GM23338 (cell line): ENCODE measurements around the gene ASPRV1. TPM values are rescaled to one million over a fixed set of nuclear protein-coding genes. Genes with fewer than 3 reads are reported as not detected.

Source experiments
- ATAC-seq: fragments of 200-7000 bp; cut with Tn5 transposase; 3 replicates; pipeline ENCODE4 v1.9.1; 2020
- DNase-seq: peaks from one replicate; pipeline ENCODE4 v3.0.0-alpha.2; 2015; ENCODE audit warnings: low spot score
- H2AFZ ChIP-seq: fragments of 200-600 bp; sonication (generic); 2 replicates; pipeline ENCODE4 v1.8.0; 2016; ENCODE audit warnings: antibody characterized with exemption, mild to moderate bottlenecking, moderate library complexity
- H3F3A ChIP-seq: fragments of 200-600 bp; sonication (generic); replicated peaks from 2 replicates; pipeline ENCODE4 v1.8.0; 2017; ENCODE audit warnings: antibody characterized with exemption, mixed run types, low read depth
- H3K27ac ChIP-seq: fragments of 200-600 bp; sonication (generic); 2 replicates; pipeline ENCODE4 v1.6.1; 2016; ENCODE audit warnings: low read depth
- H3K27me3 ChIP-seq: fragments of 200-600 bp; sonication (generic); 2 replicates; pipeline ENCODE4 v1.8.0; 2016; ENCODE audit warnings: mild to moderate bottlenecking, mixed run types, moderate library complexity; ENCODE audit not compliant: insufficient read depth
- H3K36me3 ChIP-seq: fragments of 200-600 bp; sonication (generic); 2 replicates; pipeline ENCODE4 v1.8.0; 2016; ENCODE audit warnings: mild to moderate bottlenecking; ENCODE audit not compliant: insufficient read depth
- H3K4me1 ChIP-seq: fragments of 200-600 bp; sonication (generic); 2 replicates; pipeline ENCODE4 v1.8.0; 2016; ENCODE audit warnings: mild to moderate bottlenecking, moderate library complexity; ENCODE audit not compliant: insufficient read depth
- H3K4me2 ChIP-seq: fragments of 200-600 bp; sonication (generic); 2 replicates; pipeline ENCODE4 v1.7.1; 2017; ENCODE audit warnings: mixed run types
- H3K4me3 ChIP-seq: fragments of 200-600 bp; sonication (generic); 2 replicates; pipeline ENCODE4 v1.6.1; 2016; ENCODE audit warnings: mixed run types
- H3K79me2 ChIP-seq: fragments of 200-600 bp; sonication (generic); replicated peaks from 2 replicates; pipeline ENCODE4 v1.8.0; 2017; ENCODE audit warnings: mild to moderate bottlenecking; ENCODE audit not compliant: insufficient read depth
- H3K9me2 ChIP-seq: fragments of 200-600 bp; sonication (generic); 2 replicates; pipeline ENCODE4 v1.8.0; 2017; ENCODE audit not compliant: insufficient read depth
- H4K20me1 ChIP-seq: fragments of 200-600 bp; sonication (generic); replicated peaks from 2 replicates; pipeline ENCODE4 v1.8.0; 2017; ENCODE audit warnings: mild to moderate bottlenecking; ENCODE audit not compliant: insufficient read depth
- H3K27ac Mint-ChIP-seq: 2 replicates; pipeline ENCODE4 v1.8.0; 2020; ENCODE audit warnings: inconsistent platforms, mild to moderate bottlenecking, moderate library complexity, mixed read lengths
- H3K27me3 Mint-ChIP-seq: 3 replicates; pipeline ENCODE4 v1.8.0; 2022; ENCODE audit warnings: low read depth, mild to moderate bottlenecking, moderate library complexity, mixed read lengths, inconsistent platforms; ENCODE audit not compliant: insufficient read depth, poor library complexity
- H3K36me3 Mint-ChIP-seq: 3 replicates; pipeline ENCODE4 v1.8.0; 2021; ENCODE audit warnings: low read depth, mild to moderate bottlenecking, inconsistent platforms, moderate library complexity, mixed read lengths
- H3K4me1 Mint-ChIP-seq: 3 replicates; pipeline ENCODE4 v1.8.0; 2020; ENCODE audit warnings: mild to moderate bottlenecking, inconsistent platforms, mixed read lengths
- H3K4me3 Mint-ChIP-seq: 3 replicates; pipeline ENCODE4 v1.8.0; 2021; ENCODE audit warnings: moderate library complexity, mild to moderate bottlenecking, inconsistent platforms, mixed read lengths
- H3K9me3 Mint-ChIP-seq: 3 replicates; pipeline ENCODE4 v1.8.0; 2020; ENCODE audit warnings: moderate library complexity, mild to moderate bottlenecking, inconsistent platforms, mixed read lengths
- CREB1 ChIP-seq: fragments of 250-450 bp; sonication (Bioruptor Pico); IDR thresholded peaks from 2 replicates; pipeline ENCODE4 v1.5.0; 2020; ENCODE audit warnings: low read depth, mild to moderate bottlenecking, moderate library complexity
- EZH2 ChIP-seq: fragments of 200-600 bp; sonication (generic); IDR thresholded peaks from one replicate; pipeline ENCODE4 v1.8.0; 2017; ENCODE audit warnings: antibody characterized with exemption, mild to moderate bottlenecking, low read depth; ENCODE audit not compliant: unreplicated experiment
- EZH2phosphoT487 ChIP-seq: fragments of 200-600 bp; sonication (generic); IDR thresholded peaks from one replicate; pipeline ENCODE4 v1.8.1; 2018; ENCODE audit warnings: antibody characterized with exemption; ENCODE audit not compliant: unreplicated experiment
- JUNB ChIP-seq: IDR thresholded peaks from one replicate; pipeline ENCODE4 v1.6.1; 2016; ENCODE audit warnings: antibody characterized with exemption; ENCODE audit not compliant: unreplicated experiment
- NANOG ChIP-seq: IDR thresholded peaks from 2 replicates; pipeline ENCODE4 v1.6.1; 2016; ENCODE audit warnings: antibody characterized with exemption, borderline replicate concordance
- POLR2AphosphoS5 ChIP-seq: IDR thresholded peaks from 2 replicates; pipeline ENCODE4 v1.6.1; 2016; ENCODE audit warnings: antibody characterized with exemption, low read depth
- STAT1 ChIP-seq: IDR thresholded peaks from one replicate; pipeline ENCODE4 v1.6.1; 2016; ENCODE audit warnings: antibody characterized with exemption; ENCODE audit not compliant: unreplicated experiment
- ZNF114 ChIP-seq: fragments of 250-450 bp; sonication (Bioruptor Pico); IDR thresholded peaks from 2 replicates; pipeline ENCODE4 v1.5.0; 2020; ENCODE audit warnings: mild to moderate bottlenecking, moderate library complexity
- ZNF331 ChIP-seq: fragments of 250-450 bp; sonication (Bioruptor Pico); IDR thresholded peaks from 2 replicates; pipeline ENCODE4 v1.5.0; 2020; ENCODE audit warnings: low read depth, mild to moderate bottlenecking, moderate library complexity
- polyA plus RNA-seq: library from polyadenylated mRNA; unstranded; fragments of >200 nt; fragmentation: Nextera tagmentation; extraction: Ambion mirVana; gene quantifications from 2 replicates; pipeline ENCODE4 v1.2.1, GENCODE V29; 2016
- total RNA-seq: library from RNA; depleted of rRNA; stranded (reverse); fragments of >200 nt; shearing (Covaris generic); gene quantifications from 2 replicates; pipeline ENCODE4 v1.2.3, GENCODE V29; 2014
- TF ChIP-seq, protein P1 (sequence below): IDR thresholded peaks from 2 replicates; pipeline ENCODE4 v1.6.1; 2016; ENCODE audit warnings: antibody characterized with exemption
- TF ChIP-seq, protein P2 (sequence below), 2 experiments: fragments of 200-600 bp in 1 of 2; sonication (generic) in 1 of 2; conservative IDR thresholded peaks; 2 replicates each; pipeline versions ENCODE4 v1.5.1 to v1.6.1; 2016 to 2017; ENCODE audit warnings: antibody characterized with exemption in 2 of 2, low read depth in 2 of 2, mild to moderate bottlenecking in 2 of 2, moderate library complexity in 1 of 2
- TF ChIP-seq, protein P3 (sequence below): fragments of 250-450 bp; sonication (Bioruptor Pico); IDR thresholded peaks from 2 replicates; pipeline ENCODE4 v1.5.0; 2020; ENCODE audit warnings: mild to moderate bottlenecking, moderate library complexity

ASPRV1 gene
- total and polyA plus RNA-seq, 2 experiments from 2014 or later, result 0.60 to 1.4 TPM

DNA sequence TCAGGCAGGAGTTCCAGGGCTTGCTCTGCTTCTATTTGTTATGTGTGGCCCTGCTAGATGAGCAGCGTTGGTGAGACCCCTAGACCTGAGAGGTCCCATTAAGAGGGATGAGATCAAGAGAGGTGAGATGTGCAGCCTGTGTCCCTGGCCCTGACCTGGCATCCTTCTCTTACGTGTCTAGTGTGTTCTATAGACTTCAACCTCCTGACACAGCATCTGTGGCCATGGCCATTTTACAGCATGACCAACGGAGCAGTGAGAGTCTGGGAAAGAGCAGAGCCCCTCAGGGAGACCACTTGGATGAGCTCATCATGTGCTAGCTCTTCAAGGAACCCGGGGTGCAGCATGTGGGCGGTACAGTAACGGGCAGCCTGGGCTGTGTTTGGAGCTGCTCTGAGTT, 32.7 kb upstream of the ASPRV1 start (continued):
- TF ChIP-seq, protein P1, sequence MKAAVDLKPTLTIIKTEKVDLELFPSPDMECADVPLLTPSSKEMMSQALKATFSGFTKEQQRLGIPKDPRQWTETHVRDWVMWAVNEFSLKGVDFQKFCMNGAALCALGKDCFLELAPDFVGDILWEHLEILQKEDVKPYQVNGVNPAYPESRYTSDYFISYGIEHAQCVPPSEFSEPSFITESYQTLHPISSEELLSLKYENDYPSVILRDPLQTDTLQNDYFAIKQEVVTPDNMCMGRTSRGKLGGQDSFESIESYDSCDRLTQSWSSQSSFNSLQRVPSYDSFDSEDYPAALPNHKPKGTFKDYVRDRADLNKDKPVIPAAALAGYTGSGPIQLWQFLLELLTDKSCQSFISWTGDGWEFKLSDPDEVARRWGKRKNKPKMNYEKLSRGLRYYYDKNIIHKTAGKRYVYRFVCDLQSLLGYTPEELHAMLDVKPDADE, result no peak

DNA sequence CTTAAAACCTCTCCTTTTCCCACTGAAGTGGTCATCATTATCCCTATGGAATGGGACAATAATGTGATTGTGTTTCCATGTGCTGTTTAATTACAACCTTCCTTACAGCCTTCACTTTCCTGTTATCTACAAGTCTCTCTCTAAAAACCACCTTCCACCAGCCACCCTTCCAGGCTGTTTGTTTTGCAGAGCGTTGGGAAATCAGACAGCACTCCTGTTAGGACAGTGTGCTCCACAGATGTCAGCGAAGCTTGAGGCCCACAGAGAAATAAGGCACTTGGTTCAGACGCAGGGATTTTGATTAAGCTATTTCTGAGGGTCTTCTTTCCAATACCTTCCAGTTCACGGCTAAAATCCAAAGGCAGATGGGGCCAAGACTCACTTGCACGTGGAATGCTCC, 32.3 kb upstream of the ASPRV1 start:
- no peaks in the 10 kb centered on the region for H4K20me1 ChIP-seq
- no peak overlapping the region for H2AFZ ChIP-seq
- H3K36me3 ChIP-seq, result no peaks in the 10 kb centered on the region; the same call in 1 of the 2 replicates
- no peaks in the 10 kb centered on the region for H3K79me2 ChIP-seq
- no peak for ATAC-seq
- H3K4me3 Mint-ChIP-seq, result no peak overlapping the region
- no peaks in the 10 kb centered on the region for H3K27me3 ChIP-seq
- DNase-seq, result no peak
- H3K27ac Mint-ChIP-seq, result no peak overlapping the region
- H3K27me3 Mint-ChIP-seq, result peaks cover 10% of the 10 kb centered on the region
- H3K27ac ChIP-seq, result no peak overlapping the region
- no peaks in the 10 kb centered on the region for H3K9me3 Mint-ChIP-seq
- H3K4me3 ChIP-seq, result no peak overlapping the region
- peaks cover 8% of the 10 kb centered on the region for H3K4me1 ChIP-seq
- no peak overlapping the region for H3K4me2 ChIP-seq
- peaks cover 22% of the 10 kb centered on the region for H3K4me1 Mint-ChIP-seq
- H3F3A ChIP-seq, result no peaks in the 10 kb centered on the region
- H3K9me2 ChIP-seq, result no peaks in the 10 kb centered on the region
- peaks cover 9% of the 10 kb centered on the region; the same call in 2 of the 3 replicates for H3K36me3 Mint-ChIP-seq
- TF ChIP-seq STAT1 (no peak), CREB1 (CRISPR knock-in tag) (no peak), NANOG (no peak), JUNB (no peak), ZNF331 (CRISPR knock-in tag) (no peak), EZH2 (no peak), EZH2phosphoT487 (no peak), POLR2AphosphoS5 (no peak), ZNF114 (CRISPR knock-in tag) (no peak)
- TF ChIP-seq, protein P2, sequence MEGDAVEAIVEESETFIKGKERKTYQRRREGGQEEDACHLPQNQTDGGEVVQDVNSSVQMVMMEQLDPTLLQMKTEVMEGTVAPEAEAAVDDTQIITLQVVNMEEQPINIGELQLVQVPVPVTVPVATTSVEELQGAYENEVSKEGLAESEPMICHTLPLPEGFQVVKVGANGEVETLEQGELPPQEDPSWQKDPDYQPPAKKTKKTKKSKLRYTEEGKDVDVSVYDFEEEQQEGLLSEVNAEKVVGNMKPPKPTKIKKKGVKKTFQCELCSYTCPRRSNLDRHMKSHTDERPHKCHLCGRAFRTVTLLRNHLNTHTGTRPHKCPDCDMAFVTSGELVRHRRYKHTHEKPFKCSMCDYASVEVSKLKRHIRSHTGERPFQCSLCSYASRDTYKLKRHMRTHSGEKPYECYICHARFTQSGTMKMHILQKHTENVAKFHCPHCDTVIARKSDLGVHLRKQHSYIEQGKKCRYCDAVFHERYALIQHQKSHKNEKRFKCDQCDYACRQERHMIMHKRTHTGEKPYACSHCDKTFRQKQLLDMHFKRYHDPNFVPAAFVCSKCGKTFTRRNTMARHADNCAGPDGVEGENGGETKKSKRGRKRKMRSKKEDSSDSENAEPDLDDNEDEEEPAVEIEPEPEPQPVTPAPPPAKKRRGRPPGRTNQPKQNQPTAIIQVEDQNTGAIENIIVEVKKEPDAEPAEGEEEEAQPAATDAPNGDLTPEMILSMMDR (conservative IDR thresholded peaks at IDR 0.05; ENCODE audit: low read depth in 2 of 2), result no peak
- TF ChIP-seq, protein P1, result no peak
- TF ChIP-seq, protein P3, sequence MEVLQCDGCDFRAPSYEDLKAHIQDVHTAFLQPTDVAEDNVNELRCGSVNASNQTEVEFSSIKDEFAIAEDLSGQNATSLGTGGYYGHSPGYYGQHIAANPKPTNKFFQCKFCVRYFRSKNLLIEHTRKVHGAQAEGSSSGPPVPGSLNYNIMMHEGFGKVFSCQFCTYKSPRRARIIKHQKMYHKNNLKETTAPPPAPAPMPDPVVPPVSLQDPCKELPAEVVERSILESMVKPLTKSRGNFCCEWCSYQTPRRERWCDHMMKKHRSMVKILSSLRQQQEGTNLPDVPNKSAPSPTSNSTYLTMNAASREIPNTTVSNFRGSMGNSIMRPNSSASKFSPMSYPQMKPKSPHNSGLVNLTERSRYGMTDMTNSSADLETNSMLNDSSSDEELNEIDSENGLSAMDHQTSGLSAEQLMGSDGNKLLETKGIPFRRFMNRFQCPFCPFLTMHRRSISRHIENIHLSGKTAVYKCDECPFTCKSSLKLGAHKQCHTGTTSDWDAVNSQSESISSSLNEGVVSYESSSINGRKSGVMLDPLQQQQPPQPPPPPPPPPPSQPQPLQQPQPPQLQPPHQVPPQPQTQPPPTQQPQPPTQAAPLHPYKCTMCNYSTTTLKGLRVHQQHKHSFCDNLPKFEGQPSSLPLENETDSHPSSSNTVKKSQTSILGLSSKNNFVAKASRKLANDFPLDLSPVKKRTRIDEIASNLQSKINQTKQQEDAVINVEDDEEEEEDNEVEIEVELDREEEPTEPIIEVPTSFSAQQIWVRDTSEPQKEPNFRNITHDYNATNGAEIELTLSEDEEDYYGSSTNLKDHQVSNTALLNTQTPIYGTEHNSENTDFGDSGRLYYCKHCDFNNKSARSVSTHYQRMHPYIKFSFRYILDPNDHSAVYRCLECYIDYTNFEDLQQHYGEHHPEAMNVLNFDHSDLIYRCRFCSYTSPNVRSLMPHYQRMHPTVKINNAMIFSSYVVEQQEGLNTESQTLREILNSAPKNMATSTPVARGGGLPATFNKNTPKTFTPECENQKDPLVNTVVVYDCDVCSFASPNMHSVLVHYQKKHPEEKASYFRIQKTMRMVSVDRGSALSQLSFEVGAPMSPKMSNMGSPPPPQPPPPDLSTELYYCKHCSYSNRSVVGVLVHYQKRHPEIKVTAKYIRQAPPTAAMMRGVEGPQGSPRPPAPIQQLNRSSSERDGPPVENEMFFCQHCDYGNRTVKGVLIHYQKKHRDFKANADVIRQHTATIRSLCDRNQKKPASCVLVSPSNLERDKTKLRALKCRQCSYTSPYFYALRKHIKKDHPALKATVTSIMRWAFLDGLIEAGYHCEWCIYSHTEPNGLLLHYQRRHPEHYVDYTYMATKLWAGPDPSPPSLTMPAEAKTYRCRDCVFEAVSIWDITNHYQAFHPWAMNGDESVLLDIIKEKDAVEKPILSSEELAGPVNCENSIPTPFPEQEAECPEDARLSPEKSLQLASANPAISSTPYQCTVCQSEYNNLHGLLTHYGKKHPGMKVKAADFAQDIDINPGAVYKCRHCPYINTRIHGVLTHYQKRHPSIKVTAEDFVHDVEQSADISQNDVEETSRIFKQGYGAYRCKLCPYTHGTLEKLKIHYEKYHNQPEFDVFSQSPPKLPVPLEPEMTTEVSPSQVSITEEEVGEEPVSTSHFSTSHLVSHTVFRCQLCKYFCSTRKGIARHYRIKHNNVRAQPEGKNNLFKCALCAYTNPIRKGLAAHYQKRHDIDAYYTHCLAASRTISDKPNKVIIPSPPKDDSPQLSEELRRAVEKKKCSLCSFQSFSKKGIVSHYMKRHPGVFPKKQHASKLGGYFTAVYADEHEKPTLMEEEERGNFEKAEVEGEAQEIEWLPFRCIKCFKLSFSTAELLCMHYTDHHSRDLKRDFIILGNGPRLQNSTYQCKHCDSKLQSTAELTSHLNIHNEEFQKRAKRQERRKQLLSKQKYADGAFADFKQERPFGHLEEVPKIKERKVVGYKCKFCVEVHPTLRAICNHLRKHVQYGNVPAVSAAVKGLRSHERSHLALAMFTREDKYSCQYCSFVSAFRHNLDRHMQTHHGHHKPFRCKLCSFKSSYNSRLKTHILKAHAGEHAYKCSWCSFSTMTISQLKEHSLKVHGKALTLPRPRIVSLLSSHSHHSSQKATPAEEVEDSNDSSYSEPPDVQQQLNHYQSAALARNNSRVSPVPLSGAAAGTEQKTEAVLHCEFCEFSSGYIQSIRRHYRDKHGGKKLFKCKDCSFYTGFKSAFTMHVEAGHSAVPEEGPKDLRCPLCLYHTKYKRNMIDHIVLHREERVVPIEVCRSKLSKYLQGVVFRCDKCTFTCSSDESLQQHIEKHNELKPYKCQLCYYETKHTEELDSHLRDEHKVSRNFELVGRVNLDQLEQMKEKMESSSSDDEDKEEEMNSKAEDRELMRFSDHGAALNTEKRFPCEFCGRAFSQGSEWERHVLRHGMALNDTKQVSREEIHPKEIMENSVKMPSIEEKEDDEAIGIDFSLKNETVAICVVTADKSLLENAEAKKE (CRISPR knock-in tag), result no peak
